A673 (cell line): ENCODE results near the gene CA7. TPM values are rescaled to one million over a fixed set of nuclear protein-coding genes. Genes with fewer than 3 reads are reported as not detected.
A peak's percentile ranks its signal among the peaks of the same experiment; 100 is the strongest.

Source experiments
- BruUV-seq: library from RNA; stranded (reverse); fragments of 400-500 nt; replicated peaks from 2 replicates; lab custom pipeline; 2021; lab: Mats Ljungman, UMichigan
- CTCF ChIA-PET: fragments of 300-600 bp; sonication (Branson Sonifier 250); formaldehyde crosslinking; loops from one replicate; lab custom pipeline; 2022; ENCODE audit warnings: antibody characterized with exemption; lab: Charles Lee
- POLR2A ChIA-PET: fragments of 300-600 bp; sonication (Branson Sonifier 250); formaldehyde crosslinking; loops from one replicate; lab custom pipeline; 2022; ENCODE audit warnings: antibody characterized with exemption; ENCODE audit not compliant: low non-redundant PET; lab: Charles Lee
- DNase-seq: peaks from one replicate; pipeline ENCODE4 v3.0.0-alpha.2; 2015; ENCODE audit warnings: low spot score
- H3K27ac ChIP-seq: fragments of 200-600 bp; sonication (generic); 2 replicates; pipeline ENCODE4 v1.5.1; 2016; ENCODE audit warnings: mixed run types, low read depth, mild to moderate bottlenecking, mixed read lengths, antibody characterized with exemption, low read length; ENCODE audit not compliant: poor library complexity, severe bottlenecking
- H3K27me3 ChIP-seq: fragments of 200-600 bp; sonication (generic); replicated peaks from 2 replicates; pipeline ENCODE4 v1.6.1; 2017; ENCODE audit warnings: mixed run types, low read depth, mild to moderate bottlenecking, mixed read lengths, antibody characterized with exemption, low read length; ENCODE audit not compliant: insufficient read depth, poor library complexity
- H3K36me3 ChIP-seq: fragments of 200-600 bp; sonication (generic); 2 replicates; pipeline ENCODE4 v1.6.1; 2016; ENCODE audit warnings: mixed run types, mild to moderate bottlenecking, mixed read lengths, antibody characterized with exemption, low read length; ENCODE audit not compliant: insufficient read depth, poor library complexity, severe bottlenecking
- H3K4me1 ChIP-seq: fragments of 200-600 bp; sonication (generic); 2 replicates; pipeline ENCODE4 v1.6.1; 2017; ENCODE audit warnings: mixed run types, mild to moderate bottlenecking, mixed read lengths, antibody characterized with exemption, low read length; ENCODE audit not compliant: insufficient read depth, poor library complexity, severe bottlenecking
- H3K4me3 ChIP-seq: fragments of 200-600 bp; sonication (generic); 2 replicates; pipeline ENCODE4 v1.5.1; 2016; ENCODE audit warnings: low read depth, mixed run types, mild to moderate bottlenecking, mixed read lengths, low read length; ENCODE audit not compliant: poor library complexity, severe bottlenecking
- H3K9me3 ChIP-seq: fragments of 200-600 bp; sonication (generic); 2 replicates; pipeline ENCODE4 v1.6.1; 2016; ENCODE audit warnings: mixed run types, low read depth, mild to moderate bottlenecking, mixed read lengths, antibody characterized with exemption, low read length; ENCODE audit not compliant: poor library complexity, severe bottlenecking
- EZH2 ChIP-seq: fragments of 200-600 bp; sonication (generic); IDR thresholded peaks from 2 replicates; pipeline ENCODE4 v1.6.1; 2017; ENCODE audit warnings: borderline replicate concordance, low read depth, mild to moderate bottlenecking, mixed read lengths, antibody characterized with exemption, low read length; ENCODE audit not compliant: poor library complexity, severe bottlenecking
- intact Hi-C: fragments of 100-400 bp; cut with micrococcal nuclease; formaldehyde crosslinking; loops from one replicate; pipeline ENCODE4 v1.10.0; 2022; ENCODE audit not compliant: unreplicated experiment
- total RNA-seq: library from RNA; stranded (reverse); gene quantifications from 2 replicates; pipeline ENCODE4 v1.2.3, GENCODE V29; 2021
- TF ChIP-seq, protein P1 (sequence below): fragments of 300-800, 200-600 bp; sonication (generic); conservative IDR thresholded peaks from 2 replicates; pipeline ENCODE4 v1.5.1; 2017; ENCODE audit warnings: low read depth, mild to moderate bottlenecking, antibody characterized with exemption, low read length, moderate library complexity, mixed read lengths

Gene CA7
- total RNA-seq, 1 experiment from 2014 or later: not detected

DNA sequence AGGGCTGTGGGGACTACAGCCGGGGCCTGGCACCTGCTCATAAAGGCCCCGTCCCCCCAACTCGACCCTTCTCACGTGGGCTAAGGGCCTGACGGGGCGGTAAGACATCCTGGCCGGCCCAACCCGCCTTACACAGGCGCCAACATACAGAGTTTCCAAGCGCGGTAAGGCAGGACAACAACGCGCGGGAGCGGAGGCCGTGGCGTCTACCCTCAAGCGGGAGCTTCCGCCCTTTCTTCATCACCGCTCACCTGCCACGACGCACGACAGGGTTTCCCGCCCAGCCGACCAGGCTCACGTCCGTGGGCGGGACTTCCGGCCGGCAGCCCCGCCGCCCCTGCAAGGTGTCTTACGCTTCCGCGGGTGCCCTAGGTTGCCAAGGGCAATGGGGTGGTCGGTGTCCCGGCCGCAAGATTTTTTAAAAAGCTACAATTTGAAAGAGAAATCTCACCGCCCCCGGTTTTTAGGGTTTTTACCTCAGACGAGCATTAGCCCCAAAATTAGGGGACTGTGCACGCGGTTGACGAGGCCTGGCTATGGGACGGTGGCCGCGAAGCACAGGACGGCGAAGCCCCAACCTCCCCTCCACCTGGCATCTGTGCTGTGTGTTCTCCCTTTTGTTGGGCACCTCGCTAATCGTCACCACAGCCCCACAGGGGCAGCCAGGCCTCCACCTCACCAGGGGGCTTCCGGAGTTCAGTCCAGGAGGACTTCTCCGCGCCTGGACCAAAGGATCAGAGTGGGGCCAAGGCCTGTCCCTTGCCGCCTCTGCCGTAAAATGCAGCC is 42.7 kb upstream of the CA7 start, which contains the start of gene TERB1:
Gene TERB1 (minus strand): TSS at position 265 of the 786 bp plus-strand sequence. CDS start 4,786 bp downstream, outside the sequence.
- no peaks in the 10 kb centered on the region for H3K27me3 ChIP-seq
- no peak within 1 kb of the TSS for H3K4me3 ChIP-seq
- peaks cover 40% of the 10 kb centered on the region for H3K36me3 ChIP-seq
- TF ChIP-seq, protein P1, sequence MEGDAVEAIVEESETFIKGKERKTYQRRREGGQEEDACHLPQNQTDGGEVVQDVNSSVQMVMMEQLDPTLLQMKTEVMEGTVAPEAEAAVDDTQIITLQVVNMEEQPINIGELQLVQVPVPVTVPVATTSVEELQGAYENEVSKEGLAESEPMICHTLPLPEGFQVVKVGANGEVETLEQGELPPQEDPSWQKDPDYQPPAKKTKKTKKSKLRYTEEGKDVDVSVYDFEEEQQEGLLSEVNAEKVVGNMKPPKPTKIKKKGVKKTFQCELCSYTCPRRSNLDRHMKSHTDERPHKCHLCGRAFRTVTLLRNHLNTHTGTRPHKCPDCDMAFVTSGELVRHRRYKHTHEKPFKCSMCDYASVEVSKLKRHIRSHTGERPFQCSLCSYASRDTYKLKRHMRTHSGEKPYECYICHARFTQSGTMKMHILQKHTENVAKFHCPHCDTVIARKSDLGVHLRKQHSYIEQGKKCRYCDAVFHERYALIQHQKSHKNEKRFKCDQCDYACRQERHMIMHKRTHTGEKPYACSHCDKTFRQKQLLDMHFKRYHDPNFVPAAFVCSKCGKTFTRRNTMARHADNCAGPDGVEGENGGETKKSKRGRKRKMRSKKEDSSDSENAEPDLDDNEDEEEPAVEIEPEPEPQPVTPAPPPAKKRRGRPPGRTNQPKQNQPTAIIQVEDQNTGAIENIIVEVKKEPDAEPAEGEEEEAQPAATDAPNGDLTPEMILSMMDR: no peak
- TF ChIP-seq EZH2: no peak
- no TSS peak for BruUV-seq
- H3K27ac ChIP-seq: no peak within 1 kb of the TSS
- no peak for DNase-seq
- H3K4me1 ChIP-seq: no peaks in the 10 kb centered on the region
- H3K9me3 ChIP-seq: no peaks in the 10 kb centered on the region
- CTCF ChIA-PET: no interaction called here
- POLR2A ChIA-PET: no interaction called here
- intact Hi-C loops: no loop called here

DNA sequence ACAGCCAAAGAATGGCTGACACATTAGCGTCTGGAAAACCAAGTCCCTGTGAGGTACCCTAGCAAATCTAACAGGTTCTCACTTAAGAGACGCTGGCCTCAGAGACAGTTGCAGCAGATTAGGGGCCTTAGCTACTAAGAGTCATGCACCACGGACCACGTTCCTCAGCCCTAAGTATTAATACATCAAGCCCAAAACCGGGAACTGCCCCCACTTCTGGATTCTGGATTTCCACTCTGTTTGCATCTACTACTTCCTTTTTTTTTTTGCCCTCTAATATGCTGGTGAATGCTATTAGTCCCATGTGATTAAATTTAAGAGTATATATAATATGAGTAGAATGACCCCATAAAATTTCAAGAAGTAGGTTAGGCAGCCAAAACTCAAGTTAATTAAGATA is 42.1 kb upstream of the CA7 start:
- ChIA-PET CTCF (no interaction called here), POLR2A (no interaction called here)
- Histone ChIP-seq H3K4me3 (no peak overlapping the region), H3K4me1 (no peaks in the 10 kb centered on the region), H3K9me3 (no peaks in the 10 kb centered on the region), H3K27ac (no peak overlapping the region), H3K27me3 (no peaks in the 10 kb centered on the region), H3K36me3 (peaks cover 45% of the 10 kb centered on the region)
- DNase-seq: no peak
- BruUV-seq: no TSS peak
- intact Hi-C loops: no loop called here
- TF ChIP-seq EZH2: no peak
- TF ChIP-seq, protein P1: no peak

DNA sequence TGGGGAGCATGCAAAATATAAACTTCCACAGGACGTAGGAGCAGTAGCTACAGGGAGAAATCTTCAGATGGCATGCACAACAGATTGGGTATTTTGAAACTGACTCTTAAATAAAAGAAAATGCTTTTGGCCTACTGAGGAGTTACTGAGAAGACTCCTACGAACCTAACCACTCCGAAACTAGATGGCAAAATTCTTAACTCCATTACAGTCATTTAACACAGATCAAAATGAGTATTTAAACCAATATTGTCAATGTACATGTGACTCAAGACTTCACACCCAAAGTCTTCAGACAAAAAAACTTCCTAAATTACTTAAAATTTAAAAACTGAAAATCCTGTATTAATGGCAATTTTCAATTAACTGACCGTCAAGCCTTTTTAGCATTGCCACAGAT is 34.4 kb upstream of the CA7 start:
- intact Hi-C loops: no loop called here
- no peaks in the 10 kb centered on the region for H3K27me3 ChIP-seq
- peaks cover 72% of the 10 kb centered on the region for H3K36me3 ChIP-seq
- TF ChIP-seq EZH2: no peak
- TF ChIP-seq, protein P1: no peak
- no peaks in the 10 kb centered on the region for H3K4me1 ChIP-seq
- TSS peak; percentile 4 for BruUV-seq
- no peak overlapping the region for H3K27ac ChIP-seq
- H3K9me3 ChIP-seq: no peaks in the 10 kb centered on the region
- POLR2A ChIA-PET: no interaction called here
- H3K4me3 ChIP-seq: no peak overlapping the region
- CTCF ChIA-PET: no interaction called here
- no peak for DNase-seq
